ENCODE results near the gene DCC.

DNA sequence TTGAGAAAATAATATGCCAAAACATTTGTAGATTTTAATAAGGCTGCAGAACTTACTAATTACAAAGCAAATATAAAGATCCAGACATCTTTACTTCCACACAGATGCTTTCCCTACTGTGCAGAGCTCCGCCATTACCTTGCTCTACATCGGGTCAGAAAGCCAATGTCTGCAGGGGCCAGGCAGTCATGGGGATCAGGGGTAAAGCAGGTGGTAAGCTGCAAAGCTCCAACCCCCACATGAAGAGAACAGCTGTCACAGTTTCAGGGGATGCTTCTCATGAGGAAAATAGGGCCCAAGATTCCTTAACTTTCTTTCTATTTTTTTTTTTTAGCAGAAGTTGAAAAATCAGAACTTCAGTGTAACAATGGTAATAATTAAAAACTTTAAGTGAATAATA lies 102.7 kb downstream of the DCC start:
- TF ChIP-seq RAD21 (IDR thresholded peaks at IDR 0.05; ENCODE audit: low read depth) (no peak), CTCF (IDR thresholded peaks at IDR 0.05 in 2 of 3, conservative IDR thresholded peaks at IDR 0.05 in 1 of 3; ENCODE audit: borderline replicate concordance in 1 of 3, insufficient read depth in 1 of 3, low read depth in 2 of 3, low read length in 2 of 3) (no peak)

All from HCT116 (cell line).